ENCODE data around the gene ZNF281. TPM values are rescaled to one million over a fixed set of nuclear protein-coding genes. Genes with fewer than 3 reads are reported as not detected.

Gene ZNF281
- total RNA-seq, 2 donors from 2014 or later = 8.5 to 11.8 TPM

- TF ChIP-seq, protein P1, sequence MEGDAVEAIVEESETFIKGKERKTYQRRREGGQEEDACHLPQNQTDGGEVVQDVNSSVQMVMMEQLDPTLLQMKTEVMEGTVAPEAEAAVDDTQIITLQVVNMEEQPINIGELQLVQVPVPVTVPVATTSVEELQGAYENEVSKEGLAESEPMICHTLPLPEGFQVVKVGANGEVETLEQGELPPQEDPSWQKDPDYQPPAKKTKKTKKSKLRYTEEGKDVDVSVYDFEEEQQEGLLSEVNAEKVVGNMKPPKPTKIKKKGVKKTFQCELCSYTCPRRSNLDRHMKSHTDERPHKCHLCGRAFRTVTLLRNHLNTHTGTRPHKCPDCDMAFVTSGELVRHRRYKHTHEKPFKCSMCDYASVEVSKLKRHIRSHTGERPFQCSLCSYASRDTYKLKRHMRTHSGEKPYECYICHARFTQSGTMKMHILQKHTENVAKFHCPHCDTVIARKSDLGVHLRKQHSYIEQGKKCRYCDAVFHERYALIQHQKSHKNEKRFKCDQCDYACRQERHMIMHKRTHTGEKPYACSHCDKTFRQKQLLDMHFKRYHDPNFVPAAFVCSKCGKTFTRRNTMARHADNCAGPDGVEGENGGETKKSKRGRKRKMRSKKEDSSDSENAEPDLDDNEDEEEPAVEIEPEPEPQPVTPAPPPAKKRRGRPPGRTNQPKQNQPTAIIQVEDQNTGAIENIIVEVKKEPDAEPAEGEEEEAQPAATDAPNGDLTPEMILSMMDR (IDR thresholded peaks at IDR 0.05) = no peak
- Histone ChIP-seq H3K4me1 (no peaks in the 10 kb centered on the region), H3K9ac (ENCODE audit: low read depth in 2 of 2, low read length in 2 of 2) (no peak overlapping the region), H3K9me3 (no peaks in the 10 kb centered on the region), H3K36me3 (no peaks in the 10 kb centered on the region), H3K27me3 (no peaks in the 10 kb centered on the region), H3K4me3 (no peak overlapping the region), H3K27ac (no peak overlapping the region)
- no peak for DNase-seq
- intact Hi-C loops (cut with DNase I) = no loop called here
Observed at GRCh38 chr1:200368556-200368955, 41.3 kb downstream of the ZNF281 start.

DNA sequence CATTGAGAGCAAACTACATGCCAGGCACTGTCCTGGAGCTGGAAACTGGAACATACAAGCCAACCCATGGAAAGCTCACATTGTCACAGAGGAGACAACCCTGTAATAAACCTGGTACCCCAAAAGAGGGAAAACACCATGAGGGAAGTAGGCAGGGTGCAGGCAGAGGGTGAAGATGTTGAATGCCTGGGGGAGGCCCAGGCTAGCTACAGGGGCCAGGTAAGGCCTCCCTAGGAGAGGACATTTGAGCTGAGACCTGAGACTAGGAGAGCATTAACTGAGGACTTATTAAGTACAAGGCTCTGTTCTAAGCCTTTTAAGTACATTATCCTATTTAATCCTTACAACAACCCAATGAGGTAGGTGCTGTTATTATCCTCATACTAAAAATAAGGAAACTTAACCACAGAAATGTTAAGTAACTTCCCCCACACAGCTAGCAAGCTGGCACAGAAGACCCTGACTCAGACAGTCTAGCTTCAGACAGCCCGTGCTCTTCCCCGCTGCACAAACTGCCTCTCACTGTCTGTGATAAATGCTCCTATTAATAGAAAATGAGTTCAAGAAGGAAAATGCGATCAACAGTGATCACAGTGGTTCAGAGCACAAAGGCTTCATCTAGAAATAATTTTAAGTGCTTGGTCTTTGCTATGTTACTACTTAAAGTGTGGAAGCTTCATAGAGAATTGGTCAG is 41.8 kb downstream of the ZNF281 start:
- TF ChIP-seq, protein P1 (IDR thresholded peaks at IDR 0.05) = no peak
- no peak overlapping the region for H3K4me3 ChIP-seq
- H3K36me3 ChIP-seq = no peaks in the 10 kb centered on the region
- no peaks in the 10 kb centered on the region for H3K9me3 ChIP-seq
- H3K4me1 ChIP-seq = no peaks in the 10 kb centered on the region
- H3K27ac ChIP-seq = no peak overlapping the region
- no peak overlapping the region for H3K9ac ChIP-seq (ENCODE audit: low read depth in 2 of 2, low read length in 2 of 2)
- intact Hi-C loops (cut with DNase I) = no loop called here
- no peaks in the 10 kb centered on the region for H3K27me3 ChIP-seq
- DNase-seq = no peak

DNA sequence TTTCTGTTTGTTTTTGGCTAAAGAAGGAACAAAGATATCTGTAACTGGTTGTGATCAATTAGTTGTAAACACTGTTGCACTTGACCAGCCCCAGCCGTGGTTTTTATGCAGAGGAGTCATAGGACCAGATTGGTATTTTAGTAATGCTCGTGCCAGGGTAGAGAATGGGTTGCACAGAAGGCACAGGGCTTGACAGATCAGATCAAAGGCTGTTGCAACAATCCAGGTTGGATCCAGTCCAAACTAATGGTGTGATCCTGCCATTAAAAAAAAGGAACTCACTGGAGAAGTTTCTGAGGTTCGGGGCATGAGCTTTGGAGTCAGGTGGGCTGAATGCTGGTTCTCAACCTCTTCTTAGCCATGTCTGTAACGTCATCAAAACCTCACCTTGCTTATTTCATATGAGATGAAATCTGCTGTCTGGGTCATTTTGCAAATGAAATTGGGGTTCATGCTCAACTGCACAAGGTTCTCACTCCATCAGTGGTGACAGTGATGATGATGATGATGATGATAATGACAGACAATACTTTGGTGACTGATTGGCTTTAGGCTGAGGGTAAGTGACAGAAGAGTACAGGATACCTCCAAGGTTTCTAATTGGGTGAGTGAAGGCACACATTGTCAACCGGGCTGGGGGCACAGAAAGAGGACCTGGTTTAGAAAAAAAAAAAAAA is 43.1 kb downstream of the ZNF281 start:
- H3K27me3 ChIP-seq = no peaks in the 10 kb centered on the region
- no peak overlapping the region for H3K9ac ChIP-seq (ENCODE audit: low read depth in 2 of 2, low read length in 2 of 2)
- no peaks in the 10 kb centered on the region for H3K36me3 ChIP-seq
- H3K4me3 ChIP-seq = no peak overlapping the region
- TF ChIP-seq, protein P1 (IDR thresholded peaks at IDR 0.05) = no peak
- DNase-seq = no peak
- H3K27ac ChIP-seq = no peak overlapping the region
- no peaks in the 10 kb centered on the region for H3K4me1 ChIP-seq
- no peaks in the 10 kb centered on the region for H3K9me3 ChIP-seq
- intact Hi-C loops (cut with DNase I) = no loop called here

DNA sequence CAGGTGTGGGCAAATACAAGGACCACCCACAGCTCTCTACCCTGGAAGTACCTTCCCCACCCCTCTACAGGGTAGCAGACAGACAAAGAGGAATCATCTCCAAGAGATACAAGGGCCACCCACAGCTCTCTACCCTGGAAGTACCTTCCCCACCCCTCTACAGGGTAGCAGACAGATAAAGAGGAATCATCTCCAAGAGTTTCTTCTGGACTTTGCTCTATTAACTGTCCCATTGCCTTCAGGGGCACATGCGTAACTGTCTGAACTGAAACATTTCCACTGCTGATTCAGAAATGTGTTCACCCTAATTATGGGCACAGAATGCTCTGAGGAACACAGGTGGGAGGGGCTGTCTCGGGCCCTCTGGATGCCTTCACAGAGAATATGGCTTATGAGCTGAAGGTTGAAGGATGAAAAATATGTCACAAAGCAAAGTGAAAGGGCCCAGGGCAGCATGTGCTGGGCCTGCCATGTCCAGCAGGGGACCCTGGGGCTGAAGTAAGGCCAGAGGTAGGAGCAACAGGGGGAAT is 43.9 kb downstream of the ZNF281 start:
- Histone ChIP-seq H3K36me3 (no peaks in the 10 kb centered on the region), H3K9ac (ENCODE audit: low read depth in 2 of 2, low read length in 2 of 2) (no peak overlapping the region), H3K9me3 (no peaks in the 10 kb centered on the region), H3K4me1 (no peaks in the 10 kb centered on the region), H3K27ac (no peak overlapping the region), H3K27me3 (no peaks in the 10 kb centered on the region), H3K4me3 (no peak overlapping the region)
- TF ChIP-seq, protein P1 (IDR thresholded peaks at IDR 0.05) = no peak
- intact Hi-C loops (cut with DNase I) = no loop called here
- no peak for DNase-seq

DNA sequence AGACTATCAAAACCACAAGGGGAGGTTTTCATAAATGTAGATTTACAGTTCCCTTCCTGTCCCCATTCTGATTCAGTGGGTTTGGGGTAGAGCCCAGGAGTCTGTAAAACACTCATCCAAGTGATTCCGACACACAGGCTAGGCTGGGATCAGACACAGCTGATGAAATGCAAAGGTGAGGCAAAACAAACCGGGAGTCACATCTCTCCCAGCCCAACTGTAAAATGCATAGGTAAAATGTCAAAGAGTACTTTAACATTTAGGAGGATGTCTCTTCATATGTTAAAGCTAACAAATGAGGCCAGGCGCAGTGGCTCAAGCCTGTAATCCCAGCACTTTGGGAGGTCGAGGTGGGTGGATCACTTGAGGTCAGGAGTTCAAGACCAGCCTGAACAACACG is 45.0 kb downstream of the ZNF281 start:
- intact Hi-C loops (cut with DNase I) = no loop called here
- no peak for DNase-seq
- no peaks in the 10 kb centered on the region for H3K4me1 ChIP-seq
- H3K4me3 ChIP-seq = no peak overlapping the region
- TF ChIP-seq, protein P1 (IDR thresholded peaks at IDR 0.05) = no peak
- H3K9ac ChIP-seq (ENCODE audit: low read depth in 2 of 2, low read length in 2 of 2) = no peak overlapping the region
- no peaks in the 10 kb centered on the region for H3K9me3 ChIP-seq
- no peaks in the 10 kb centered on the region for H3K27me3 ChIP-seq
- no peaks in the 10 kb centered on the region for H3K36me3 ChIP-seq
- no peak overlapping the region for H3K27ac ChIP-seq

Data from colonic mucosa (tissue), 4 donors.